NOMO-1 treated with dmso at 0.1 percent for 144 hours (cell line): ENCODE measurements around the gene C1orf35.

Experiments
- DNase-seq: peaks from one replicate; lab custom pipeline; 2025; ENCODE audit not compliant: unreplicated experiment; lab: John Stamatoyannopoulos, UW

Gene C1orf35

GRCh38 chr1:228102791-228103620, at the start of gene C1orf35:
Gene C1orf35, minus strand, starts transcription at chr1:228103325. Its CDS starts 98 bp downstream, at chr1:228103227.
- peak; percentile 92 for DNase-seq

- no peak for DNase-seq
Observed at GRCh38 chr1:228152918-228153258, 49.8 kb upstream of the C1orf35 start.

- DNase-seq: no peak
Observed at GRCh38 chr1:228152097-228152917, 49.2 kb upstream of the C1orf35 start.

GRCh38 chr1:228151180-228151925, 48.2 kb upstream of the C1orf35 start:
- no peak for DNase-seq

GRCh38 chr1:228150461-228151179, 47.5 kb upstream of the C1orf35 start:
- DNase-seq: no peak

GRCh38 chr1:228150120-228150460, 47.0 kb upstream of the C1orf35 start:
- DNase-seq: no peak

- DNase-seq: no peak
Observed at GRCh38 chr1:228149406-228150119, 46.4 kb upstream of the C1orf35 start, which contains the start of gene GJC2. Gene GJC2, plus strand, starts transcription at chr1:228149930. Its CDS starts 7,829 bp downstream, at chr1:228157759.

GRCh38 chr1:228148935-228149405, 45.8 kb upstream of the C1orf35 start:
- no peak for DNase-seq

GRCh38 chr1:228148196-228148861, 45.2 kb upstream of the C1orf35 start:
- DNase-seq: no peak

GRCh38 chr1:228147768-228148167, 44.6 kb upstream of the C1orf35 start:
- DNase-seq: no peak

GRCh38 chr1:228147151-228147693, 44.1 kb upstream of the C1orf35 start:
- DNase-seq: no peak

- DNase-seq: no peak
Observed at GRCh38 chr1:228146417-228147150, 43.5 kb upstream of the C1orf35 start.

GRCh38 chr1:228145463-228146416, 42.6 kb upstream of the C1orf35 start:
- no peak for DNase-seq

- DNase-seq: no peak
Observed at GRCh38 chr1:228144993-228145343, 41.8 kb upstream of the C1orf35 start.

GRCh38 chr1:228144193-228144992, 41.3 kb upstream of the C1orf35 start:
- no peak for DNase-seq

GRCh38 chr1:228143480-228144192, 40.5 kb upstream of the C1orf35 start:
- no peak for DNase-seq
